ENCODE data around the gene FUT1. TPM values are rescaled to one million over a fixed set of nuclear protein-coding genes. Genes with fewer than 3 reads are reported as not detected.

Gene FUT1
- polyA plus RNA-seq, 3 donors: 3.0 to 3.4 (median 3.0) TPM

- no peak for DNase-seq (ENCODE audit: low read depth in 3 of 3, low spot score in 2 of 3)
These were observed 11.1 kb downstream of the FUT1 start for GRCh38 chr19:48741129-48741999.

- no peak for DNase-seq (ENCODE audit: low read depth in 3 of 3, low spot score in 2 of 3)
These were observed 12.1 kb downstream of the FUT1 start, which contains the start of gene RASIP1 for GRCh38 chr19:48740164-48740972. TSS of gene RASIP1 (minus strand) at chr19:48740610. CDS start at chr19:48740282, 328 bp downstream.

GRCh38 chr19:48739404-48740163 is 12.9 kb downstream of the FUT1 start:
- DNase-seq (ENCODE audit: low read depth in 3 of 3, low spot score in 2 of 3): no peak

GRCh38 chr19:48738557-48739403 is 13.7 kb downstream of the FUT1 start:
- no peak for DNase-seq (ENCODE audit: low read depth in 3 of 3, low spot score in 2 of 3)

- no peak for DNase-seq (ENCODE audit: low read depth in 3 of 3, low spot score in 2 of 3)
These were observed 15.0 kb downstream of the FUT1 start for GRCh38 chr19:48737360-48737998.

- no peak for DNase-seq (ENCODE audit: low read depth in 3 of 3, low spot score in 2 of 3)
These were observed 17.3 kb downstream of the FUT1 start for GRCh38 chr19:48735031-48735615.

GRCh38 chr19:48734625-48735024 is 17.8 kb downstream of the FUT1 start:
- no peak for DNase-seq (ENCODE audit: low read depth in 3 of 3, low spot score in 2 of 3)

GRCh38 chr19:48731452-48731851 is 21.0 kb downstream of the FUT1 start:
- DNase-seq (ENCODE audit: low read depth in 3 of 3, low spot score in 2 of 3): no peak

- no peak for DNase-seq (ENCODE audit: low read depth in 3 of 3, low spot score in 2 of 3)
These were observed 23.4 kb downstream of the FUT1 start for GRCh38 chr19:48728911-48729664.

GRCh38 chr19:48726556-48726955 is 25.9 kb downstream of the FUT1 start:
- DNase-seq (ENCODE audit: low read depth in 3 of 3, low spot score in 2 of 3): no peak

- DNase-seq (ENCODE audit: low read depth in 3 of 3, low spot score in 2 of 3): peak in 2 of 3 donors; percentile 85 to 90
These were observed 27.4 kb downstream of the FUT1 start for GRCh38 chr19:48724796-48725753.

GRCh38 chr19:48722196-48722708 is 30.2 kb downstream of the FUT1 start:
- no peak for DNase-seq (ENCODE audit: low read depth in 3 of 3, low spot score in 2 of 3)

GRCh38 chr19:48720613-48721296 is 31.7 kb downstream of the FUT1 start:
- DNase-seq (ENCODE audit: low read depth in 3 of 3, low spot score in 2 of 3): peak; percentile 98 to 99 (median 99)

- no peak for DNase-seq (ENCODE audit: low read depth in 3 of 3, low spot score in 2 of 3)
These were observed 32.2 kb downstream of the FUT1 start for GRCh38 chr19:48720251-48720612.

GRCh38 chr19:48719263-48720171 is 32.9 kb downstream of the FUT1 start, which contains the start of gene MAMSTR:
TSS of gene MAMSTR (minus strand) at chr19:48719725. CDS start at chr19:48719031, 694 bp downstream.
- no peak for DNase-seq (ENCODE audit: low read depth in 3 of 3, low spot score in 2 of 3)
